ENCODE results near the gene TPST2. TPM values are rescaled to one million over a fixed set of nuclear protein-coding genes. Genes with fewer than 3 reads are reported as not detected.
A peak's percentile ranks its signal among the peaks of the same experiment; 100 is the strongest.
"Not testable (repeated sequence)": the region's sequence is repeated elsewhere in the genome, so short reads cannot be mapped to it uniquely, and the experiment has no call there.

Gene TPST2
- polyA plus RNA-seq, 1 donor from 2014 or later = 34.7 TPM

- Mint-ChIP-seq H3K27me3 (peaks cover 2% of the 10 kb centered on the region), H3K36me3 (no peaks in the 10 kb centered on the region), H3K4me1 (peaks cover 5 to 16% (median 11%) of the 10 kb centered on the region in 3 donors), H3K27ac (no peak within 1 kb of the TSS), H3K4me3 (peak within 1 kb of the TSS in 1 of 4 donors; percentile 75), H3K9me3 (no peaks in the 10 kb centered on the region)
Observed at GRCh38 chr22:26617271-26618199, 27.6 kb upstream of the TPST2 start, which contains the start of gene CRYBB1. Gene CRYBB1, minus strand, starts transcription at chr22:26618027. Its CDS starts 1,708 bp downstream, at chr22:26616319.

- Mint-ChIP-seq H3K4me3 (peak overlapping the region in 1 of 4 donors; percentile 75), H3K27ac (no peak overlapping the region), H3K4me1 (peaks cover 5 to 16% (median 11%) of the 10 kb centered on the region in 3 donors), H3K9me3 (no peaks in the 10 kb centered on the region), H3K36me3 (no peaks in the 10 kb centered on the region), H3K27me3 (peaks cover 2% of the 10 kb centered on the region)
Observed at GRCh38 chr22:26616650-26617049, 26.7 kb upstream of the TPST2 start.

GRCh38 chr22:26615830-26616435 lies 26.0 kb upstream of the TPST2 start:
- Mint-ChIP-seq H3K27me3 (peaks cover 2% of the 10 kb centered on the region), H3K9me3 (no peaks in the 10 kb centered on the region), H3K36me3 (no peaks in the 10 kb centered on the region), H3K27ac (no peak overlapping the region), H3K4me1 (peaks cover 5 to 16% (median 11%) of the 10 kb centered on the region in 3 donors), H3K4me3 (no peak overlapping the region)

GRCh38 chr22:26615149-26615548 lies 25.2 kb upstream of the TPST2 start:
- Mint-ChIP-seq H3K9me3 (no peaks in the 10 kb centered on the region), H3K4me3 (peak overlapping the region in 2 of 4 donors; percentile 4 to 16), H3K27ac (peak overlapping the region in 1 of 3 donors; percentile 34), H3K27me3 (peaks cover 2% of the 10 kb centered on the region), H3K36me3 (no peaks in the 10 kb centered on the region), H3K4me1 (peaks cover 12 to 21% (median 19%) of the 10 kb centered on the region in 3 donors)

GRCh38 chr22:26614322-26614721 lies 24.4 kb upstream of the TPST2 start:
- H3K36me3 Mint-ChIP-seq = no peaks in the 10 kb centered on the region
- peaks cover 2% of the 10 kb centered on the region for H3K27me3 Mint-ChIP-seq
- H3K27ac Mint-ChIP-seq = peak overlapping the region in 1 of 3 donors; percentile 47
- H3K4me3 Mint-ChIP-seq = peak overlapping the region in 2 of 4 donors; percentile 5 to 15
- peaks cover 14 to 28% (median 25%) of the 10 kb centered on the region in 3 donors for H3K4me1 Mint-ChIP-seq
- H3K9me3 Mint-ChIP-seq = no peaks in the 10 kb centered on the region

GRCh38 chr22:26613753-26614152 lies 23.8 kb upstream of the TPST2 start:
- H3K27ac Mint-ChIP-seq, H3K36me3 Mint-ChIP-seq: not testable (repeated sequence)
- peaks cover 15 to 28% (median 25%) of the 10 kb centered on the region in 3 donors for H3K4me1 Mint-ChIP-seq

GRCh38 chr22:26612652-26613051 lies 22.7 kb upstream of the TPST2 start:
- Mint-ChIP-seq H3K27ac (no peak overlapping the region), H3K27me3 (peaks cover 2% of the 10 kb centered on the region), H3K4me3 (peak overlapping the region in 1 of 4 donors; percentile 29), H3K9me3 (no peaks in the 10 kb centered on the region), H3K4me1 (peaks cover 18 to 31% (median 25%) of the 10 kb centered on the region in 3 donors), H3K36me3 (no peaks in the 10 kb centered on the region)

More at GRCh38 chr22:26613753-26614152, 23.8 kb upstream of the TPST2 start:
- H3K27me3 Mint-ChIP-seq, H3K4me3 Mint-ChIP-seq, H3K9me3 Mint-ChIP-seq: not testable (repeated sequence)

- H3K4me3 Mint-ChIP-seq = peak overlapping the region in 2 of 4 donors; percentile 56 to 63
- H3K27ac Mint-ChIP-seq = no peak overlapping the region
- peaks cover 18 to 23% (median 19%) of the 10 kb centered on the region in 3 donors for H3K4me1 Mint-ChIP-seq
- no peaks in the 10 kb centered on the region for H3K9me3 Mint-ChIP-seq
- H3K36me3 Mint-ChIP-seq = peaks cover 1% of the 10 kb centered on the region
- H3K27me3 Mint-ChIP-seq = peaks cover 2% of the 10 kb centered on the region
Observed at GRCh38 chr22:26610996-26611395, 21.1 kb upstream of the TPST2 start.

- peaks cover 1% of the 10 kb centered on the region for H3K36me3 Mint-ChIP-seq
- H3K27me3 Mint-ChIP-seq = peaks cover 2% of the 10 kb centered on the region
- H3K27ac Mint-ChIP-seq = peak overlapping the region in 1 of 3 donors; percentile 82
- no peaks in the 10 kb centered on the region for H3K9me3 Mint-ChIP-seq
- H3K4me3 Mint-ChIP-seq = peak overlapping the region in 2 of 4 donors; percentile 56 to 63
- H3K4me1 Mint-ChIP-seq = peaks cover 16 to 19% (median 18%) of the 10 kb centered on the region in 3 donors
Observed at GRCh38 chr22:26610072-26610958, 20.4 kb upstream of the TPST2 start.

GRCh38 chr22:26609287-26609686 lies 19.4 kb upstream of the TPST2 start:
- Mint-ChIP-seq H3K4me1 (peaks cover 12 to 15% (median 14%) of the 10 kb centered on the region in 3 donors), H3K27ac (no peak overlapping the region), H3K27me3 (peaks cover 2% of the 10 kb centered on the region), H3K9me3 (no peaks in the 10 kb centered on the region), H3K4me3 (no peak overlapping the region), H3K36me3 (peaks cover 1% of the 10 kb centered on the region)

GRCh38 chr22:26608129-26608528 lies 18.2 kb upstream of the TPST2 start:
- no peaks in the 10 kb centered on the region for H3K9me3 Mint-ChIP-seq
- H3K4me3 Mint-ChIP-seq = no peak overlapping the region
- peaks cover 2% of the 10 kb centered on the region for H3K27me3 Mint-ChIP-seq
- H3K4me1 Mint-ChIP-seq = peaks cover 12 to 15% (median 14%) of the 10 kb centered on the region in 3 donors
- H3K27ac Mint-ChIP-seq = no peak overlapping the region
- H3K36me3 Mint-ChIP-seq = peaks cover 1% of the 10 kb centered on the region

GRCh38 chr22:26606611-26607010 lies 16.7 kb upstream of the TPST2 start:
- Mint-ChIP-seq H3K27ac (no peak overlapping the region), H3K4me1 (peaks cover 12 to 15% (median 14%) of the 10 kb centered on the region in 3 donors), H3K27me3 (peaks cover 3% of the 10 kb centered on the region), H3K4me3 (no peak overlapping the region), H3K36me3 (peaks cover 1% of the 10 kb centered on the region), H3K9me3 (no peaks in the 10 kb centered on the region)

GRCh38 chr22:26604368-26604767 lies 14.4 kb upstream of the TPST2 start:
- Mint-ChIP-seq H3K27me3 (peaks cover 3% of the 10 kb centered on the region), H3K27ac (peak overlapping the region in 1 of 3 donors; percentile 52), H3K36me3 (peaks cover 1% of the 10 kb centered on the region), H3K4me3 (no peak overlapping the region), H3K9me3 (no peaks in the 10 kb centered on the region), H3K4me1 (peaks cover under 1 to 6% (median 3%) of the 10 kb centered on the region in 3 donors)

GRCh38 chr22:26602127-26602526 lies 12.2 kb upstream of the TPST2 start:
- no peak overlapping the region for H3K27ac Mint-ChIP-seq
- H3K4me1 Mint-ChIP-seq = peaks cover 0 to 5% (median 0%) of the 10 kb centered on the region in 3 donors
- H3K4me3 Mint-ChIP-seq = no peak overlapping the region
- no peaks in the 10 kb centered on the region for H3K9me3 Mint-ChIP-seq
- H3K27me3 Mint-ChIP-seq = peaks cover 3% of the 10 kb centered on the region
- peaks cover 1% of the 10 kb centered on the region for H3K36me3 Mint-ChIP-seq

All from IgD-negative memory B cell (primary cell).